Spleen (tissue), 7 donors: ENCODE measurements around the gene LRIG1.

Experiments used
- POLR2A ChIP-seq, 3 donors: fragments of 450-650 bp; IDR thresholded peaks; one replicate each; pipeline ENCODE4 v1.5.1; 2017; ENCODE audit warnings: antibody characterized with exemption in 3 of 3, mild to moderate bottlenecking in 1 of 3
- POLR2AphosphoS5 ChIP-seq, 3 donors: sonication (generic); formaldehyde crosslinking; IDR thresholded peaks; one replicate each; pipeline ENCODE4 v1.5.1; 2017; ENCODE audit warnings: antibody characterized with exemption in 3 of 3
- TF ChIP-seq, protein P1 (sequence below), 11 experiments: fragments of 200-600 bp in 7 of 11; fragments of 450-650 bp in 4 of 11; sonication (generic) in 4 of 11; IDR thresholded peaks in 8 of 11; conservative IDR thresholded peaks in 3 of 11; 1 replicate in 7 of 11; 2 replicates in 4 of 11; pipeline versions ENCODE4 v1.4.0 to v1.8.0; 2016 to 2021; ENCODE audit warnings: antibody characterized with exemption in 11 of 11, inconsistent platforms in 4 of 11, mild to moderate bottlenecking in 1 of 11
- donor health status: DM: no; HTN: no; CAD: no; lungs with moderate emphysema.
- donor health status: DM: no; HTN: no; CAD: no.
- donor health status: DM: no; HTN: no; CAD: no.

DNA sequence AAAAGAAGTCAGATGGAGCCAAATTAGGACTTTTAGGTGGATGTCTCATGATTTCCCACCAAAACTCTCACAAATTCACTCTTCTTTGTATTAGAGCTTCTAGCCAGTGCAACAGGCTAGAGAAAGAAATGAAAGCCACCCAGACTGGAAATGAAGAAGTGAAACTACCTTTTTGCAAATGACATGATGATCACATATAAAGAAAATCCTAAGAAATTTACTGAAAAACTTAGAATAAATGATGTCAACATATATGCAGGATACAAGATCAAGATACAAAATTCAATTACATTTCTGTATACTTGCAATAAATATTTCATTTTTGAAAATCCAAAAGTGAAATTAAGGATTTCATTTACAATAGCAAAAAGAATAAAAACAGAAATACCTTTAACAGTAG is 110.8 kb downstream of the LRIG1 start:
- TF ChIP-seq, protein P1, sequence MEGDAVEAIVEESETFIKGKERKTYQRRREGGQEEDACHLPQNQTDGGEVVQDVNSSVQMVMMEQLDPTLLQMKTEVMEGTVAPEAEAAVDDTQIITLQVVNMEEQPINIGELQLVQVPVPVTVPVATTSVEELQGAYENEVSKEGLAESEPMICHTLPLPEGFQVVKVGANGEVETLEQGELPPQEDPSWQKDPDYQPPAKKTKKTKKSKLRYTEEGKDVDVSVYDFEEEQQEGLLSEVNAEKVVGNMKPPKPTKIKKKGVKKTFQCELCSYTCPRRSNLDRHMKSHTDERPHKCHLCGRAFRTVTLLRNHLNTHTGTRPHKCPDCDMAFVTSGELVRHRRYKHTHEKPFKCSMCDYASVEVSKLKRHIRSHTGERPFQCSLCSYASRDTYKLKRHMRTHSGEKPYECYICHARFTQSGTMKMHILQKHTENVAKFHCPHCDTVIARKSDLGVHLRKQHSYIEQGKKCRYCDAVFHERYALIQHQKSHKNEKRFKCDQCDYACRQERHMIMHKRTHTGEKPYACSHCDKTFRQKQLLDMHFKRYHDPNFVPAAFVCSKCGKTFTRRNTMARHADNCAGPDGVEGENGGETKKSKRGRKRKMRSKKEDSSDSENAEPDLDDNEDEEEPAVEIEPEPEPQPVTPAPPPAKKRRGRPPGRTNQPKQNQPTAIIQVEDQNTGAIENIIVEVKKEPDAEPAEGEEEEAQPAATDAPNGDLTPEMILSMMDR (IDR thresholded peaks at IDR 0.05 in 8 of 11, conservative IDR thresholded peaks at IDR 0.05 in 3 of 11) = no peak
- no peak for TF ChIP-seq POLR2A (IDR thresholded peaks at IDR 0.05)
- TF ChIP-seq POLR2AphosphoS5 (IDR thresholded peaks at IDR 0.05) = no peak
